Effector memory CD4-positive, alpha-beta T cell (primary cell): ENCODE measurements around the gene PRLH.

Experiments used
- DNase-seq, 3 donors: peaks; one replicate each; pipeline ENCODE4 v3.0.0-alpha.2; 2020
- H3K27ac ChIP-seq: 2 replicates; pipeline ENCODE4 v1.7.0; 2013; ENCODE audit warnings: mild to moderate bottlenecking, low read length, moderate library complexity; ENCODE audit not compliant: insufficient read depth, poor library complexity, severe bottlenecking
- H3K27me3 ChIP-seq: replicated peaks from 2 replicates; pipeline ENCODE4 v1.7.0; 2013; ENCODE audit warnings: mild to moderate bottlenecking, low read length; ENCODE audit not compliant: insufficient read depth, control insufficient read depth, poor library complexity, severe bottlenecking
- H3K36me3 ChIP-seq: 2 replicates; pipeline ENCODE4 v1.7.0; 2013; ENCODE audit warnings: mild to moderate bottlenecking, low read length, moderate library complexity; ENCODE audit not compliant: control insufficient read depth, insufficient read depth
- H3K4me1 ChIP-seq: 2 replicates; pipeline ENCODE4 v1.7.0; 2013; ENCODE audit warnings: low read length, mild to moderate bottlenecking; ENCODE audit not compliant: control insufficient read depth, insufficient read depth, poor library complexity, severe bottlenecking
- H3K4me3 ChIP-seq: 2 replicates; pipeline ENCODE4 v1.7.0; 2013; ENCODE audit warnings: low read length, low read depth, mild to moderate bottlenecking; ENCODE audit not compliant: insufficient read depth, poor library complexity, severe bottlenecking
- H3K9me3 ChIP-seq: 2 replicates; pipeline ENCODE4 v1.7.0; 2013; ENCODE audit warnings: mild to moderate bottlenecking, low read length, moderate library complexity; ENCODE audit not compliant: control insufficient read depth

Gene PRLH

DNA sequence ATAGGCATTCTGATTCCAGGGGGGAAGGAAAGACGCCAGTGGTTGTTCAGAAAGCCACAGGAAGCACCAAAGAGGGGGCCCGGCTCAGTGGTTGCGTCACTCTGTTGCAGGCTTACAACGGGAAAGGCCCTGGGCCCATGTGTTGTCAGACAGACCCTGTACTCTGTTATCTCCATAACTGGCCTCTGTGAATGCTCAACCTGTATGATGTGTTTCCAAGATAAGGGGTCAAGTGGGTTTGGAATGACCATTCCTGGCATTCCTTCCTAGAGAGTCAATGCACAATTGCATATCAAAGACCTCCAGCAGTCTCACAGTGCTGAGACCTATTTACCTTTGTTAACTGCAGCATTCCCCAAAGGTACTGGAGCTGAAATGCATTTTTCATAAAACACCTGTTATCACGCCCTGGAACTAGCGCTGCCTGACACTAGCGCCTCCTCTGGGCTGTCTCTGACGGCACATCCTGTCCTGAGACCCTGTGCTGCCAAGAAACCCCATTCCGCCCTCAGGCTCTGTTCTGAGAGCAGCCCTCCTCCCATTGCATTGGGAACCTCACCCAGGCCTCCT is 47.9 kb downstream of the PRLH start:
- DNase-seq = no peak
- H3K36me3 ChIP-seq = no peaks in the 10 kb centered on the region

DNA sequence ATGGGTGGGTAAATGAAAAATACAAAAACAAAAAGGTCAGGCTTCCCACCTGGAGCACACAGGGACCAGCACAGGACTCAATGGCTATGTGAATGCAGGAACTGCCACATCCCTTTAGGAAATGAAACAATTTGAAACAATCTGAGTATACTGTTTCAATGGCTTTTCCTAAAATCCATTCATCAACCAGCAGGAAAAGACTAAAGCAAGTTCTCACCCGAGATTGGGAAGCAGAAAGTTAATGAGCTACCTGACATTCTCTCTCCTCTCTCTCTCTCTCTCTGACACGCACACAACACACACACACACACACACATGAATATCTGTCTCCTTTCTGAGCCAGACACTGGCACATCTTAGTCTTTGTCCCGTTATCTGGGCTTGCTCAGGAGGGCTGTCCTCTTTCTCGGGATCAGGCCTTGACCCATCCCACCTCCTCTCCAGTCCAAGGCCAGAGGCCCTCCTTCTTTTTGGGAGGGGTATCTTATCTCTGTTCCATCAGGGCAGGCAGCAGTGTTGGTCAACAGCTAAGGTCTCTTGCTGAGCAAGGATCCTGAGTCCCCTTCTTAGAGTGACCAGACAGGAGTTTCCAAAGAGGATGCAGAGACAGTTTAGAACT is 49.4 kb downstream of the PRLH start:
- no peaks in the 10 kb centered on the region for H3K36me3 ChIP-seq
- no peaks in the 10 kb centered on the region for H3K9me3 ChIP-seq
- H3K4me1 ChIP-seq = peaks cover 14% of the 10 kb centered on the region
- DNase-seq = no peak
- no peak overlapping the region for H3K27ac ChIP-seq
- H3K4me3 ChIP-seq = no peak overlapping the region
- H3K27me3 ChIP-seq = no peaks in the 10 kb centered on the region

More for the DNA sequence above, 47.9 kb downstream of the PRLH start:
- Histone ChIP-seq H3K4me1 (peaks cover 14% of the 10 kb centered on the region), H3K27ac (no peak overlapping the region), H3K27me3 (no peaks in the 10 kb centered on the region), H3K9me3 (no peaks in the 10 kb centered on the region), H3K4me3 (no peak overlapping the region)

DNA sequence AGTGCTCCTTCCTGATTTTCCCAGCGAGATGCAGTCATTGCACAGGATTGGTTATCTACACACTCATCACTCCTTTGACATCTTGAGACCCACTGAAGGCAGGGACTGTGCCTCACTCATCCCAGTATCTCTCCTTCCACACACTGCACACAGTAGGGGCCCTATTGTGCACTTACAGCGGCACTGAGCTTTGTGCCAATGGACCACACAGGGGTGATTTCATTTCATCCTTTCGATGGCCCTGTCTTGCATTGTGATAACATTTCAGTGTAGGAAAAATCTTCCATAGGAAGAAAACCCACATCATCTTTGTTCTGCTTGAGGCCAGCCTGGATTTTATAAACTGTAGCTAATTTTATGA is 50.0 kb downstream of the PRLH start:
- peaks cover 14% of the 10 kb centered on the region for H3K4me1 ChIP-seq
- no peaks in the 10 kb centered on the region for H3K36me3 ChIP-seq
- no peaks in the 10 kb centered on the region for H3K27me3 ChIP-seq
- H3K9me3 ChIP-seq = no peaks in the 10 kb centered on the region
- DNase-seq = no peak
- no peak overlapping the region for H3K27ac ChIP-seq
- no peak overlapping the region for H3K4me3 ChIP-seq
